ENCODE results near the gene NRIP1.

NRIP1 gene

DNA sequence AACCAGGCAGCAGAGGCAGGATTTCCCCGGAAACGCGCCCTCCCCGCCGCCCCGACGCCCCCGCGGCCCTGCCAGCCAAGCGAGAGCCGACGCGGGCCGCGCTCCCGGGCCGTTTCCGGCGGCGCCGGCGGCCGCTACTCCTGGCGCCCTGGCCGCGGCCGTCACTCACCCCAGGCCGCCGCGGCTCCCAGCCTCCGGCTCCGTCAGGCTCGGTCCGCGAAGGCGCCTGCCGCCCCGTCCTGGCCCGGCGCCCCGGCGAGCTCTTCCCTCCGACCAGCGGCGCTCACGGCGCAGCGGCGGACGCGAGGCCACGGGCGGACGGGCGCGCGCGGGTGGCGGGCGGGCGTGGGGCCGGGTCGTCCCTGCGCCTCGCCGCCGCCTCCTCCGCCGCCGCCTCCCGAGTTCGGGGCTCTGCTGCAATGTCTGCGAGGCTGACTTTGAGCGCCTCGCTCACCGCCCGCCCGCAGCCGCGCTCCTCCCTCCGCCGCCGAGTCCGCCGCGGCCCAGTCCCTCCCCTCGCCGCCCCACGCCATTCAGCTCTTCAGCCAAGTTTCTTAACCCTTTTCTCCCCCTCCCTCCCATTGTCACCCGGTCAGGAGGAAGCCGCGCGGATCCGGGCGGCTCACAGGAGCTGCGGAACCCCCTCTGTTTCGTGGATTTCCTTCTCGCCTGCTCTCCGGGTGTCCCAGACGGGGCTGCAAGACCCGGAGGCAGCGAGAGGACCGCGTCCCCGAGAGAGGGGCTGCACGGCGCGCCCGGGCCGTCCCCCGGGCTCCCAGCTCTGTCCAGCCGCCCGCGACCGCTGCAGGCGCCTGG, at the start of gene NRIP1:
Gene NRIP1 (minus strand): TSS at position 425 of the 816 bp plus-strand sequence. CDS start 96,808 bp downstream, outside the sequence.
- DNase-seq: peak; percentile 89

DNA sequence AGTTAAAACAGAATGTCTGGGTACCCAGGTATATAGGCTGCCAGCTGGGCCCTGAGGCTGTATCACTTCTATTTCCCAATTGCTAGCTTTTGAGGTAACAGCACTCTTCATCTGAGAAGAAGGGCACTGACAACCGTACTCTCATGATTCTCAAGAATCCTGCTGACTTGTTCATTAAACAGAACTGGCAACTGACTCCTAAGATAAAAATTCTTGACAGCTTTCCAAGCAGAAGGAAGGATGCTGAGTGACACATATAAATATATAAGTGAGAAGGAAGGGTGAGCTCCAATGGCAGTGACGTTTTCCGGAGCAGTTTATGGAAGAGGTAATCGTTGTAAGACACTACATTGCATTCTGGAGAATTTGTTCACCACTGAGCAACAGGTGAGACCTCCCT, 48.1 kb upstream of the NRIP1 start:
- DNase-seq: no peak

DNA sequence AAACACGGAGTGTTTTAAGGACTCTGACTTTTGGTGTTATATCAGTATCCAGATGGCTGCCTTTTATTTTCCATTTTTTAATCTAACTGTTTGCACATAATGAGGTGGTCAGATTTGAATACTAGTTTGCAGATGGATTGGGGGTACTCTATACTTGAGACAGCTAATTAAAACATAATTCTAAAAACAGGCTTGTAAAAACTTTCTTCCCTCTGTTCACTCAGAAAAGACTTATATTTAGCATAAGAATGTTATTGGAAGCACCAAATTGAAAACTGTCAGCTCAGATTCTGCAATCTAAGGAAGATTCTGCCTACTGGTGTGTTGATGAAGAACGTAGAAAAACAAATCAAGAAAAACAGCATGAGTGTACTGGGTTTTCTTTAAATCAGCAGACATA, 44.0 kb upstream of the NRIP1 start:
- no peak for DNase-seq

DNA sequence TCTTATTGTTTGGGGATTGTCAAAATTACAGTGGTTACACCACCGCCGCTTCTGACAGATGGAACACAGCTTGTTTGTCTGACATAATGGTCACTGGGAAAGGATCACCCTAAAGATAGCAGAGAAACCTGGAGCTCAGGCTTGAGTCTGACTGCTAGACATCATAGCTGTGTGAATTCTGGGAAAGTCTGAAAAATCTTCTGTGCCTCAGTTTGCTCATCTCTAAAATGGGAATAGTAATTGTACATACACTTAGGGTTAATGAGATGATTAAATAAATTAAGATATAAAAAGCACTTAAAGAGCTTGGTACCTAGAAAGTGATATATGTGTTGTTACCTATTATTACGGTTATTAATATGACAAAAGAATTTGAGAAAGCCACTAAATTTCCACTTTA, 39.7 kb upstream of the NRIP1 start:
- no peak for DNase-seq

DNA sequence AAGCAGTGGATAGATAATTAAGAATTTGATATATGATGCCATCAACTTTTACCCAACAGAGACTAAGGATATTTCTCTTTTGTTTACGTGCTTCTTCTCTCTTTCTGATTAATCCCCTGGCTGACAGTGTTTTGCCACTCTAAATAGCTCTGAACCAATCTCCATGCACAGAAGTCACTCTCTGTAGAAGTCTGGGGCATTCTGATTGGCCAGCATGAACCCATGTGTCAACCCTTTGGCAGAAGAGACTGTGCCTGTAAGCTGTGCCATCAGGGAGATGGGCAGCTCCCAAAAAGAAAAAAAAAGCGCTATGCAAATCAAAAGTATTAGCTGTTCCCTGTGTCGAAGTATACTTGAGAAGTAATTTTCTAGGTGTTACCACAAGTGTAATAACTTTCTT, 34.1 kb upstream of the NRIP1 start:
- DNase-seq: no peak

DNA sequence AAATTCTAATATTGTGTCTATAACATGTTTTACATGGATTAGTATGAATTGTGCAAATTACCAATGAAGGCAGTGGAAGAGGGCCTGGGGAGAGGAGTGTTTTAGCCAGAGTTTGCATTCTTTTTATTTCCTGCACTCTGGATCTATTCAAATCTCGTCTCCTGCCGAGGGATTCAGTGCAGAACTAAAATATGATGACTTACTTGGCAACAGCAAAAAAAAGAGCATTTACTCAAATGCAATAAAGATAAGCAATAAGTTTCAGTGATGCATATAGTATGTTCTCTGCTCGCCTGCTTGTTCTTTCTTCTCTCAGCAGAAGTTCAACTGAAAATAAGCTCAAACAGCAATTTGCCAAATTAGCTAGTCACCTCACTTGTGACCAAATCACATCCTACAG, 33.4 kb upstream of the NRIP1 start:
- DNase-seq: no peak

DNA sequence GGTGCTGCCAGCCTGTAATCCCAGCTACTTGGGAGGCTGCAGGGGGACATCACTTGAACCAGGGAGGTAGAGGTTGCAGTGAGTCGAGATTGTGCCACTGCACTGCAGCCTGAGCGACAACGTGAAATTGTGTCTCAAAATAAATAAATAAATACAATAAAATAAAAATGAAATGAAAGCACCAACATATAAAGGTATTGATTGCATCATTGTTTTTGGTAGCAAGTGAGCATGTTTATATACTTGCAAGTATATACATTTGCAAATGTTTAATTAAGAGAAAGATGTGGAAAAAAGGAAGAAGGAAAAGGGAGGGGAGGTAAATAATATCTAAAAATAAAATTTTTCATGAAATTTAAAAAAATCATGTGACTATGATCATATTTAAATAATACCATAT, 32.8 kb upstream of the NRIP1 start:
- no peak for DNase-seq

GRCh38 chr21:15096146-15096545, 31.3 kb upstream of the NRIP1 start:
- no peak for DNase-seq

DNA sequence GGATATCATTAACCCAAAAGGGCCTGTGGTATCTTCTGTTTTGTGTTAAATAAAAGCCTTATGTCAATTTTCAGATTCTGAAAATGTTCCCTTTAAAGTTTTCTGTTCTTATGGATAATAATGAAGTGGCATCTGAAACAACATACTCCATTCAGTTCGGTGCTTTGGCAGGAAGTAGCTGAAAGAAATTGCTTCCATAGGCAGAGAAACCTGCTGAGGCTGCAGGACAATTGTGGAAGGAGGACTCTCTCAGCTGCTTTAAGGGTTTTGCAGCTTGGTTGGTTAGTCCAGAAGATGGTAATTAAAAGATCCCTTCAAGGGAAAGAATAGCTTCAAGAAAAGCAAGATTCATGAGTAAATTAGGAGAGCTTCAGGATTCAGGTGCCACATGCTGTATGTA, 30.5 kb upstream of the NRIP1 start:
- no peak for DNase-seq

GRCh38 chr21:15094706-15095105, 29.9 kb upstream of the NRIP1 start:
- no peak for DNase-seq

DNA sequence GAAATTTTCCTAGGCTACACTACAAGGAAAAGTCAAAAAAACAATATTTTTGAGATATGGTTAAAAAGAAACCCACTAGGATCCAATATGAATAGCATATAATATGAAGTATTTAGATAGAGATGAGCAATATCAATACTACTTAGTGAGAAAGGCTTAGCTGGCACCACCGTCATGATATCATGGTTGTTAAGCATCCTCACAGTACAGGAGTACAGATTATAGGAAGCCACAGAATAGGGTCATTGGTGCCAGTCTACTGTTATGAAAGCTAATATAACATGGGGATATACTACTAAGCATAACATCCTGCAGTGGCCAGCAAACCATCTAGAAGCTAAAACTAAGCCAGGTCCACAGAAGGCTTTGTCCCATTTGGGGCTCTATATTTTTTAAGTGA, 28.4 kb upstream of the NRIP1 start:
- DNase-seq: no peak

- no peak for DNase-seq
These were observed 27.9 kb upstream of the NRIP1 start for GRCh38 chr21:15092745-15093144.

- DNase-seq: no peak
These were observed 25.6 kb upstream of the NRIP1 start for GRCh38 chr21:15090390-15090789.

DNA sequence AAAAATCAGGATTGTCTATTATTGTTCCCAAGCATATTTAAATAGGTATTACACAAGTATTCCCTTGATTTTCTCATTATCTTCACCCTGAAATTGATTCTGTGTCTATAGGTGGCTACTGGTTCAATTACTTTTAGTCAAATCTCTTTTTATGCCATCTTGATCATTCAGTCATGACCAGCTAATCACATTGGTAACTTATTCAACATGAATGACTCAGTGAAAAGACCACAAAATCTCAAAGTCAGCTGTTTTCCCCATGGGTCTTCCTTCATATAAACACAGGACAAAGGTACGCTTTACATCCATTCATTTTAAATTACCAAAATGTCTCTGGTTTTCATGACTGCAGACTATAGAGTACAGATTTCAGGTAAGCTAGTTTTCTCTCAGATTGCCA, 23.7 kb upstream of the NRIP1 start:
- no peak for DNase-seq

GRCh38 chr21:15084668-15085067, 19.9 kb upstream of the NRIP1 start:
- DNase-seq: peak; percentile 63

GRCh38 chr21:15080526-15080925, 15.7 kb upstream of the NRIP1 start:
- no peak for DNase-seq

DNA sequence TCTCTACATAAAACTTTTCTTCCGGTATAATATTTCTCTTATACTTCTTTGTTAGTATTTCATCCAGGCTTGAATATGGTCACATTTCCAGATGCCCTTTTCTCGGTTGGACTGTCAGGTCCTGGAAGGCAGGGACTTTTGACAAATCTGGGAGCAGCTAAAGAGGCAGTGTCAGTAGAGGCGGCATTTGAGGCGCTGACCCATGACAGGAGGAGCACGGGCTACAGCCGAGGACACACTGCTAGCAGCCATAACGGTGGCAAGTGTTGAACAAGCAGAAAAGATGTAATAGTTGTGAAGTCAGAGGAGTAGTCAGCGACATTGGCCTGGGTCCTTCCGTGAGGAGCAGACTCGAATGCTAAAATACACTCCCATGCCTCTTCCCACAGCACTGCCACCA, 14.5 kb upstream of the NRIP1 start:
- DNase-seq: no peak

DNA sequence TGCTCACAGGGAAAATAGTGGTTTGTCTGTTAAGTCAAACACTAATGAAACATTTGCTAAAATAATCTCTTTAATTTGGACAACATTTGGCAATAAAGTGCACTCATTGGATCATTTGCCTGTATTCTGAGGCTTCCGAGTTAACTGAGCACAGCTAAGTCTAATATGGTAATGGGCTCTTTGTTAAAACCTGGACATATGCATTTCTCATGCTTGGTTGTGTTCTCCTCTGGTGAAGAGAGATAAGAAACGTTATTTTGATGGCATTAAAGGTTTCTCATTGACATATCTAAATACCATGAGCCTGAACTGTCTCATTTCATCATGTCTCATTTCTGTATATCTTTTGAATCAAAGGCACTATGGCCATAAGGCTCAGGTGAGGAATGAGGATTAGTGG, 13.4 kb upstream of the NRIP1 start:
- no peak for DNase-seq

DNA sequence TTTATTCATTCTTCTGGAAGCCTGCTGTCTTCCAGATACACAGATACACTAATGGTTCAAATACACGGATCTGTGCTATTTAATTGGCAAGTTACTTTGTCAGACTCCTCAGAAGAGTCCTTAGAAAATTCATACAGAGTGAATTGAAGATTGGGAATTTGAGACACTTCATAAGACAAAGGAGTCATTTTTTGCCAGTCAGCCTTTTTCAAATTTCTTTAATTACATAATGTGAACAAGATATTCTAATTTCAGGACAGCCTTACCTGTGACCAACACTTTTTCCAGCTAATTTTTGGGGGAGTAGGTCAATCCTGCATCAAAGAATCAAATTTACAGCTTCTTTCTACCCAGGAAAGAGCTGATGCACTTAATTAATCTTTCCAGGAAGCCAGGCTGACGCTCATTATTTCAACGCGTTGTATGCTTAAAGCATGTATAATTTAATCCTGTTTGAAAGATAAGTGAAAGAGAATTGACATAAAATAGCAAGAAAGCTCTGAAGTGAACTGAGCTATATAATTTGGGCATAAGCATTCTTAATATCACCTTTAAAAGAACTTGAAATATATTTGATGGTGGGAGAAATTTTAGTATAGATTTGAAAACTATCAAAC, 12.8 kb upstream of the NRIP1 start:
- no peak for DNase-seq

GRCh38 chr21:15076730-15077129, 11.9 kb upstream of the NRIP1 start:
- DNase-seq: no peak

- DNase-seq: no peak
These were observed 6.2 kb upstream of the NRIP1 start for GRCh38 chr21:15071009-15071408.

- DNase-seq: no peak
These were observed 1.3 kb upstream of the NRIP1 start for GRCh38 chr21:15066123-15066575.

DNA sequence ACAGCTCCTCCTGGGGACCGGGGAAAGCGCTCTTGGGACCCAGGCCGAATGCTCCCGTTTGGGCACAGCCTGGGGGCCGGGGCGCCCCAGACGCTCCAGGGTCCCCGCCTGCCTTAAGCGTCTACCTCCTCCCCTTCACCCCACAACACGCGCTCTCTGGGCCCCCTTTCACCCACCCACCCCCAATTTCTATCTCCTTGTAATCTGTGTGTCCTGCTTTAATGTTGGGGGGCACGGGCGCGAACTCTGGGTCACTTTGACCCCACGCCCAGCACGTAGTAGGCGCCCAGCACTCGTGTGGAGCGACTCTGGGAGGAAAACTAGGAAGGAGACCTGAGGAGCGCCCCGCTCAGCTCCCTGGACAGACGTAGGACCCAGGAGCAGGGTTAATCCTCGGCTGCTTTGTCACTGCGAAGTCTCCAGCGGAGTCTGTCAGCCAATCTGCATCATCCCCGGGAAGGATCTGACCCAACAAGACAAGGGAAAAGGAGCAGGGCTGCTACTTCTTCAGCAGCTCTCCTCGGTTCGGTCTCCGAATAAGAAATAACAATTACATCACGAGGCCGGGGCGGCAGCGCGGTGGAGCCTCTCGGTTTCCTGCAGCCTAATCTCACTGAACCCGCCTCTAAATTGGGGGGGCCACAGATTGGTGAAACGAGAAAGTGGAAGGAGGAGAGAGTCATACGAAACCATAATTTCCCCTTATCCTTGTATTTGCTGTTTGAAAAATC, 757 bp upstream of the NRIP1 start:
- DNase-seq: peak; percentile 83
